Measurements from ENCODE around the gene KDR. TPM values are rescaled to one million over a fixed set of nuclear protein-coding genes. Genes with fewer than 3 reads are reported as not detected.

KDR gene
- total and polyA plus RNA-seq, 2 donors (not counting 1 experiment from before 2014, with no cell fraction given): not detected

GRCh38 chr4:55172694-55173287, 47.4 kb upstream of the KDR start:
- H3K9me3 ChIP-seq (ENCODE audit: control extremely low read depth in 1 of 3, control insufficient read depth in 2 of 3, insufficient read depth in 1 of 3, low read length in 2 of 3): no peaks in the 10 kb centered on the region
- H3K4me1 ChIP-seq (ENCODE audit: control insufficient read depth in 2 of 2, insufficient read depth in 2 of 2, low read length in 2 of 2): no peaks in the 10 kb centered on the region
- no peak for ATAC-seq (ENCODE audit: low read depth)
- H3K36me3 ChIP-seq (replicated peaks in 1 of 2; ENCODE audit: control extremely low read depth in 1 of 2, control insufficient read depth in 1 of 2, extremely low read depth in 1 of 2, insufficient read depth in 2 of 2, low read length in 1 of 2): no peaks in the 10 kb centered on the region
- Mint-ChIP-seq H3K27ac (no peak overlapping the region), H3K9me3 (ENCODE audit: insufficient read depth) (no peaks in the 10 kb centered on the region), H3K4me1 (no peaks in the 10 kb centered on the region), H3K27me3 (peaks cover 9% of the 10 kb centered on the region), H3K4me3 (no peak overlapping the region)
- no peak overlapping the region for H3K4me2 ChIP-seq (replicated peaks; ENCODE audit: low read depth, low read length, poor library complexity, severe bottlenecking)
- POLR2A ChIA-PET: no interaction called here
- H2AFZ ChIP-seq (ENCODE audit: insufficient read depth, low read depth, low read length, poor library complexity, severe bottlenecking): no peak overlapping the region
- intact Hi-C loops (cut with micrococcal nuclease): no loop called here
- CTCF ChIA-PET: no interaction called here
- TF ChIP-seq EZH2 (IDR thresholded peaks at IDR 0.05; ENCODE audit: borderline replicate concordance, insufficient read depth, low read depth, low read length, poor library complexity, severe bottlenecking): no peak
- TF ChIP-seq, protein P1, sequence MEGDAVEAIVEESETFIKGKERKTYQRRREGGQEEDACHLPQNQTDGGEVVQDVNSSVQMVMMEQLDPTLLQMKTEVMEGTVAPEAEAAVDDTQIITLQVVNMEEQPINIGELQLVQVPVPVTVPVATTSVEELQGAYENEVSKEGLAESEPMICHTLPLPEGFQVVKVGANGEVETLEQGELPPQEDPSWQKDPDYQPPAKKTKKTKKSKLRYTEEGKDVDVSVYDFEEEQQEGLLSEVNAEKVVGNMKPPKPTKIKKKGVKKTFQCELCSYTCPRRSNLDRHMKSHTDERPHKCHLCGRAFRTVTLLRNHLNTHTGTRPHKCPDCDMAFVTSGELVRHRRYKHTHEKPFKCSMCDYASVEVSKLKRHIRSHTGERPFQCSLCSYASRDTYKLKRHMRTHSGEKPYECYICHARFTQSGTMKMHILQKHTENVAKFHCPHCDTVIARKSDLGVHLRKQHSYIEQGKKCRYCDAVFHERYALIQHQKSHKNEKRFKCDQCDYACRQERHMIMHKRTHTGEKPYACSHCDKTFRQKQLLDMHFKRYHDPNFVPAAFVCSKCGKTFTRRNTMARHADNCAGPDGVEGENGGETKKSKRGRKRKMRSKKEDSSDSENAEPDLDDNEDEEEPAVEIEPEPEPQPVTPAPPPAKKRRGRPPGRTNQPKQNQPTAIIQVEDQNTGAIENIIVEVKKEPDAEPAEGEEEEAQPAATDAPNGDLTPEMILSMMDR (IDR thresholded peaks at IDR 0.05): no peak
- H3K4me3 ChIP-seq (ENCODE audit: control extremely low read depth in 1 of 5, extremely low read depth in 1 of 5, insufficient read depth in 1 of 5, low read depth in 2 of 5, low read length in 4 of 5): no peak overlapping the region
- no peak overlapping the region for H3K27ac ChIP-seq (ENCODE audit: low read length in 2 of 2)
- 70% methylated on average over 1 of the region's 4 CpGs for whole genome bisulfite sequencing (ENCODE audit: insufficient coverage)
- H3K9ac ChIP-seq (ENCODE audit: low read length): no peak overlapping the region
- DNase-seq: no peak
- H3K79me2 ChIP-seq (ENCODE audit: control insufficient read depth, insufficient read depth, low read length): no peaks in the 10 kb centered on the region
- H3K27me3 ChIP-seq (replicated peaks in 1 of 4; ENCODE audit: control extremely low read depth in 1 of 4, control insufficient read depth in 3 of 4, insufficient read depth in 4 of 4, low read length in 3 of 4): peaks cover 0 to 4% (median 0%) of the 10 kb centered on the region in 4 experiments
- no peaks in the 10 kb centered on the region for H4K20me1 ChIP-seq (ENCODE audit: control insufficient read depth, insufficient read depth, low read length, poor library complexity, severe bottlenecking)

DNA sequence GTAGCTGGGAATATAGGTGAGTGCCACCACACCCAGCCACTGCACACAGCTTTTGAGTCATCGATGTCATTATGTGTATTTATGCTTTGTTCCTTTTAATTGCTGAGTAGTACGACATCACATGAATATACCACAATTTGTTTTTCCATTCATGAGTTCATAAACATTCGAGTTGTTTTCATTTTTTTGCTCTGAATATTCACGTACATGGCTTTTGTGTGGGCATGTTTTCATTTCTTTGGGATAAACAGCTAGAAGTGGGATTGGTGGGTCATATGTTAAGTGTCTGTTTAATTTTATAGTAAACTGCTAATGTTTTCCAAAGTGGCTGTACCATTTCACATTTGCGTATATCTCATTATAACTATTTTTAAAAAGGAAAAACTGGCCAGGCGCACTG, 45.1 kb upstream of the KDR start:
- ATAC-seq (ENCODE audit: low read depth): no peak
- Mint-ChIP-seq H3K4me1 (no peaks in the 10 kb centered on the region), H3K4me3 (no peak overlapping the region), H3K27ac (no peak overlapping the region), H3K27me3 (peaks cover 5% of the 10 kb centered on the region), H3K9me3 (ENCODE audit: insufficient read depth) (peaks cover under 1% of the 10 kb centered on the region)
- H3K27me3 ChIP-seq (replicated peaks in 1 of 4; ENCODE audit: control extremely low read depth in 1 of 4, control insufficient read depth in 3 of 4, insufficient read depth in 4 of 4, low read length in 3 of 4): peaks cover 0 to 4% (median 0%) of the 10 kb centered on the region in 4 experiments
- ChIA-PET CTCF (no interaction called here), POLR2A (no interaction called here)
- no peak overlapping the region for H3K4me2 ChIP-seq (replicated peaks; ENCODE audit: low read depth, low read length, poor library complexity, severe bottlenecking)
- H3K4me1 ChIP-seq (ENCODE audit: control insufficient read depth in 2 of 2, insufficient read depth in 2 of 2, low read length in 2 of 2): no peaks in the 10 kb centered on the region
- intact Hi-C loops (cut with micrococcal nuclease): no loop called here
- no peak for DNase-seq
- H4K20me1 ChIP-seq (ENCODE audit: control insufficient read depth, insufficient read depth, low read length, poor library complexity, severe bottlenecking): no peaks in the 10 kb centered on the region
- H3K9me3 ChIP-seq (ENCODE audit: control extremely low read depth in 1 of 3, control insufficient read depth in 2 of 3, insufficient read depth in 1 of 3, low read length in 2 of 3): no peaks in the 10 kb centered on the region
- H2AFZ ChIP-seq (ENCODE audit: insufficient read depth, low read depth, low read length, poor library complexity, severe bottlenecking): no peak overlapping the region
- H3K4me3 ChIP-seq (ENCODE audit: control extremely low read depth in 1 of 5, extremely low read depth in 1 of 5, insufficient read depth in 1 of 5, low read depth in 2 of 5, low read length in 4 of 5): no peak overlapping the region
- no peak overlapping the region for H3K9ac ChIP-seq (ENCODE audit: low read length)
- no CpG with 5 or more reads among the region's 6 CpGs for WGBS (ENCODE audit: insufficient coverage)
- no peak for TF ChIP-seq EZH2 (IDR thresholded peaks at IDR 0.05; ENCODE audit: borderline replicate concordance, insufficient read depth, low read depth, low read length, poor library complexity, severe bottlenecking)
- TF ChIP-seq, protein P1 (IDR thresholded peaks at IDR 0.05): no peak
- no peak overlapping the region for H3K27ac ChIP-seq (ENCODE audit: low read length in 2 of 2)
- H3K36me3 ChIP-seq (replicated peaks in 1 of 2; ENCODE audit: control extremely low read depth in 1 of 2, control insufficient read depth in 1 of 2, extremely low read depth in 1 of 2, insufficient read depth in 2 of 2, low read length in 1 of 2): no peaks in the 10 kb centered on the region
- H3K79me2 ChIP-seq (ENCODE audit: control insufficient read depth, insufficient read depth, low read length): no peaks in the 10 kb centered on the region

All from B cell (primary cell).